B cell (primary cell): ENCODE measurements around the gene NKIRAS2. TPM values are rescaled to one million over a fixed set of nuclear protein-coding genes. Genes with fewer than 3 reads are reported as not detected.

ENCODE experiments used
- ATAC-seq: fragments of 200-7000 bp; cut with Tn5 transposase; one replicate; pipeline ENCODE4 v1.10.0; 2021; ENCODE audit warnings: low read depth, mild to moderate bottlenecking, moderate number of reproducible peaks, moderate library complexity
- CTCF ChIA-PET: fragments of 350-600 bp; sonication (Branson Sonifier 250); formaldehyde crosslinking; loops from one replicate; lab custom pipeline; 2021; ENCODE audit warnings: antibody characterized with exemption, inconsistent platforms; lab: Charles Lee
- POLR2A ChIA-PET: fragments of 350-600 bp; sonication (Branson Sonifier 250); formaldehyde crosslinking; loops from one replicate; lab custom pipeline; 2021; ENCODE audit warnings: antibody characterized with exemption; lab: Charles Lee
- DNase-seq: peaks from one replicate; pipeline ENCODE4 v3.0.0; 2013
- H2AFZ ChIP-seq: 2 replicates; pipeline ENCODE4 v1.6.1; 2012; ENCODE audit warnings: mild to moderate bottlenecking, low read depth, low read length; ENCODE audit not compliant: insufficient read depth, poor library complexity, severe bottlenecking
- H3K27ac ChIP-seq, 2 donors: 1 replicate in 1 of 2; 2 replicates in 1 of 2; pipeline ENCODE4 v1.5.1; 2012 to 2013; ENCODE audit warnings: low read length in 2 of 2, mild to moderate bottlenecking in 2 of 2, moderate library complexity in 1 of 2
- H3K27me3 ChIP-seq, 4 experiments: fragments of 200-600 bp in 1 of 4; sonication (generic) in 1 of 4; replicated peaks in 1 of 4; 1 replicate in 2 of 4; 2 replicates in 2 of 4; pipeline versions ENCODE4 v1.6.1 to v1.7.0; 2013 to 2016; ENCODE audit warnings: low read length in 3 of 4, mild to moderate bottlenecking in 2 of 4, mixed read lengths in 1 of 4, moderate library complexity in 1 of 4; ENCODE audit not compliant: insufficient read depth in 4 of 4, control insufficient read depth in 3 of 4; ENCODE audit errors: control extremely low read depth in 1 of 4
- H3K36me3 ChIP-seq, 2 experiments: replicated peaks in 1 of 2; 1 replicate in 1 of 2; 2 replicates in 1 of 2; pipeline versions ENCODE4 v1.6.1 to v1.7.1; 2013; ENCODE audit warnings: low read length in 1 of 2; ENCODE audit not compliant: insufficient read depth in 2 of 2, control insufficient read depth in 1 of 2; ENCODE audit errors: control extremely low read depth in 1 of 2, extremely low read depth in 1 of 2
- H3K4me1 ChIP-seq, 2 donors: fragments of 200-600 bp in 1 of 2; sonication (generic) in 1 of 2; 1 replicate in 1 of 2; 2 replicates in 1 of 2; pipeline versions ENCODE4 v1.5.1 to v1.6.1; 2013 to 2017; ENCODE audit warnings: low read length in 2 of 2; ENCODE audit not compliant: control insufficient read depth in 2 of 2, insufficient read depth in 2 of 2
- H3K4me2 ChIP-seq: replicated peaks from 2 replicates; pipeline ENCODE3; 2012; ENCODE audit warnings: mild to moderate bottlenecking, low read depth, low read length; ENCODE audit not compliant: poor library complexity, severe bottlenecking
- H3K4me3 ChIP-seq, 5 experiments: fragments of 200-600 bp in 1 of 5; sonication (generic) in 1 of 5; 1 replicate in 3 of 5; 2 replicates in 2 of 5; pipeline versions ENCODE4 v1.5.1 to v1.7.0; 2011 to 2016; ENCODE audit warnings: low read length in 4 of 5, mild to moderate bottlenecking in 4 of 5, low read depth in 2 of 5, control low read depth in 1 of 5, moderate library complexity in 1 of 5; ENCODE audit not compliant: insufficient read depth in 1 of 5; ENCODE audit errors: control extremely low read depth in 1 of 5, extremely low read depth in 1 of 5
- H3K79me2 ChIP-seq: fragments of 200-600 bp; sonication (generic); one replicate; pipeline ENCODE4 v1.6.0; 2016; ENCODE audit warnings: low read length; ENCODE audit not compliant: control insufficient read depth, insufficient read depth
- H3K9ac ChIP-seq: fragments of 200-600 bp; sonication (generic); 2 replicates; pipeline ENCODE4 v1.6.1; 2017; ENCODE audit warnings: mild to moderate bottlenecking, low read length, moderate library complexity
- H3K9me3 ChIP-seq, 3 donors: one replicate each; pipeline versions ENCODE4 v1.6.1 to v1.7.1; 2013; ENCODE audit warnings: low read length in 2 of 3; ENCODE audit not compliant: control insufficient read depth in 2 of 3, insufficient read depth in 1 of 3; ENCODE audit errors: control extremely low read depth in 1 of 3
- H4K20me1 ChIP-seq: 2 replicates; pipeline ENCODE4 v1.6.0; 2012; ENCODE audit warnings: mild to moderate bottlenecking, low read length; ENCODE audit not compliant: insufficient read depth, control insufficient read depth, poor library complexity, severe bottlenecking
- H3K27ac Mint-ChIP-seq: one replicate; pipeline ENCODE4 v1.8.0; 2021; ENCODE audit warnings: mixed read lengths
- H3K27me3 Mint-ChIP-seq: one replicate; pipeline ENCODE4 v1.8.0; 2021; ENCODE audit warnings: mixed read lengths
- H3K4me1 Mint-ChIP-seq: one replicate; pipeline ENCODE4 v1.8.0; 2021; ENCODE audit warnings: mixed read lengths
- H3K4me3 Mint-ChIP-seq: one replicate; pipeline ENCODE4 v1.8.0; 2021; ENCODE audit warnings: mixed read lengths
- H3K9me3 Mint-ChIP-seq: one replicate; pipeline ENCODE4 v1.8.0; 2022; ENCODE audit warnings: mixed read lengths; ENCODE audit not compliant: insufficient read depth
- CTCF ChIP-seq: fragments of 200-600 bp; IDR thresholded peaks from one replicate; pipeline ENCODE4 v1.8.0; 2022; ENCODE audit warnings: antibody characterized with exemption, mild to moderate bottlenecking
- EZH2 ChIP-seq: IDR thresholded peaks from 2 replicates; pipeline ENCODE4 v1.6.1; 2012; ENCODE audit warnings: borderline replicate concordance, low read depth, mild to moderate bottlenecking, moderate library complexity, low read length; ENCODE audit not compliant: insufficient read depth, poor library complexity, severe bottlenecking
- WGBS: methylation state at CpG from one replicate; pipeline ENCODE4 v1.1.5; 2013; ENCODE audit warnings: missing lambda C conversion rate; ENCODE audit not compliant: insufficient coverage; 5-methylcytosine and 5-hydroxymethylcytosine counted together
- intact Hi-C: fragments of 100-400 bp; cut with micrococcal nuclease; formaldehyde crosslinking; loops from one replicate; pipeline ENCODE4 v1.10.0; 2022
- polyA plus RNA-seq: library from polyadenylated mRNA; depleted of rRNA; stranded (reverse); fragments of >200 nt; gene quantifications from 2 replicates; pipeline ENCODE4 v1.2.3, GENCODE V29; 2012
- total RNA-seq, 2 donors: library from RNA; stranded (reverse); fragments of 120-200 nt in 1 of 2; gene quantifications; 1 replicate in 1 of 2; 2 replicates in 1 of 2; pipeline versions ENCODE4 v1.2.3 to v1.2.4, GENCODE V29; 2013 to 2022

The NKIRAS2 gene
- total and polyA plus RNA-seq, 2 donors (not counting 1 experiment from before 2014, with no cell fraction given) = 22.0 to 29.2 TPM

DNA sequence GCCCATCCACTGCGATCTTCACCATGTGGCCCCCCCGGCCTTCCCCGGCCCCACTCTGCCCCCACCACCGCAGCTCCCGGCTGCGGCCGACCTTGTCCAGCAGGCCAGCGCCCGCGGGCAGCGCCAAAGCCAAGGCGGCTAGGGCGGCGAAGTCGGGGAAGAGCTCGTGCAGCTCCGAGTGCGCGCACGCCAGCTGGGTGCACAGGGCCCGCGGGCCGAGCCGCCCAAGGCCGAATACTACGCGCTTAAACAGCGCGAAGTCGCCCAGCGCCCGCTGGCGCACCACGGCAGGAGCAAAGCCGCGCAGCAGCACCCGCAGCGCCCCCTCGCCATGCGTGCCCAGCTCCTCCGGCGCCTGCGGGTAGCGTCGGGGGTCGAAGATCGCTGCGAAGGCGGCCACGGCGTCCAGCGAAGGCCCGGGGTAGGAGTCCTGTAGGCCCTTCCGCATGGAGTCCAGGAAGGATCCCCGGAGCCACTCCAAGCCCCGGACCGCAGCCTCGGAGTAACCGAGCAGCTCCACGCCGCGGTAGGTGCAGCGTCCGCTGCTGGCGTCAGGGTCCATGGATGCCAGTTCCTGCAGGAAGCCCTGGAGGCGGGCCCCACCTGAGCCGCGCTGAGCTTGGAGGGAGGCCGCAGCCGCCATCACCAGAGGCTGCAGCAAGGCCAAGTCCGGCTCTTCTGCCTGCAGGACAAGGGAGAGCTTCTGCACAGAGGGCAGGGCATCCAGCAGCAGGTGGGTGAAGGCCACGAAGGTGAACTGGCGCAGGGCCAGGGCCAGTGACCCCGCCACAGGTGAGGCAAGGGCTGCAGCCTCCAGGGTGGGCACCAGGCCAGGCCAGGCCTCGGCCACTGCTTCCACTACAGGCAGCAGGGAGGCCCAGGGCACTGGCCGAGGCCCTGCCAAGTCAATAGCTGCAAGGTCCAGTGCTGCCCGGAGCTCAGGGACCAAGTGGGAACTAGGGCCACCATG is 20.2 kb downstream of the NKIRAS2 start:
- POLR2A ChIA-PET = no interaction called here
- H2AFZ ChIP-seq = no peak overlapping the region
- ATAC-seq = no peak

More for the DNA sequence above, 20.2 kb downstream of the NKIRAS2 start:
- H3K27me3 ChIP-seq = peaks cover 0 to 10% (median 1%) of the 10 kb centered on the region in 4 experiments
- 45% methylated on average over 77 of the region's 77 CpGs for WGBS
- intact Hi-C loops = no loop called here
- H3K4me1 ChIP-seq = no peaks in the 10 kb centered on the region
- H3K27ac ChIP-seq = no peak overlapping the region
- Mint-ChIP-seq H3K27me3 (peaks cover 6% of the 10 kb centered on the region), H3K27ac (no peak overlapping the region), H3K4me3 (no peak overlapping the region), H3K4me1 (no peaks in the 10 kb centered on the region), H3K9me3 (no peaks in the 10 kb centered on the region)
- H3K4me2 ChIP-seq = peak overlapping the region; percentile 22
- no peak overlapping the region for H3K4me3 ChIP-seq
- no peak overlapping the region for H3K9ac ChIP-seq
- DNase-seq = no peak
- H3K79me2 ChIP-seq = no peaks in the 10 kb centered on the region
- H3K9me3 ChIP-seq = no peaks in the 10 kb centered on the region
- CTCF ChIA-PET = interaction anchor here (0.8 kb wide), 2 partner anchors 9 to 43 kb away, joined by 3 read pairs; no protein-coding TSS in a partner anchor
- no peaks in the 10 kb centered on the region for H4K20me1 ChIP-seq
- TF ChIP-seq EZH2 (no peak), CTCF (no peak)
- no peaks in the 10 kb centered on the region for H3K36me3 ChIP-seq
